ENCODE data around the gene SORCS3.

The SORCS3 gene

DNA sequence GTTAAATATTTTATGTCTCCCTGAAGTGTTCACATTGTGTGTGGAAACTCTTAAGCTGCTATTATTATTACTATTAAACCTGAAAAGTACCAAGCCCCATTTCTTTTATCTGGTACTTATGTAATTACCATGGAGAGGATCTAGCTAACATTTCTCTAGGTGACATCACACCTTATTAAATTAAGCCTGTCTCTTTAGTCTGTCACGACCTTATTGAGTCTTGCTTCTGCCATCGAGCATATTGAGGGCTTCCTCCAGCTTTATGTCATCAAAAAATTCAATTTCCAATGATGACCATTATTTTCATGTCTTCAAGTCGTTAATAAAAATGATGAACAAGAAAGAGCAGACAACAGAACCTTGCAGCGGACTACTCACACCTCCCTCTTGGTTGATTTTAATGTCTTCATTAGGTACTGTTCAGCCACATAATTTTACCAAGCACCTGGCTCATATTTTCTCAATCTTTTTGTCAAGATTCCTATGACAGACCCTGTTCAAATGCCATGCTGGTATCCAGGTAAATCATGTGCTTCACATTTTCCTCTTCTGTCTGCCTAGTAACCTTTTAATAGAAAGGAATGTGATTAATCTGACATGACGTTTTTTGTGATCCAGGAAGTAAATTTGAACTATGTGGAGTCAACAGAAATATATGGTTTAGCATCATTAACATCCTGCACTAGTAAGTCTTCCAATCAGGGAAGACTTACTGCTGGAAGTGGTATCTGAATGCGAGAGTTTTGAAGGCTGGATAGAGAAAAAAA is 556.7 kb downstream of the SORCS3 start:
- no peak for DNase-seq

DNA sequence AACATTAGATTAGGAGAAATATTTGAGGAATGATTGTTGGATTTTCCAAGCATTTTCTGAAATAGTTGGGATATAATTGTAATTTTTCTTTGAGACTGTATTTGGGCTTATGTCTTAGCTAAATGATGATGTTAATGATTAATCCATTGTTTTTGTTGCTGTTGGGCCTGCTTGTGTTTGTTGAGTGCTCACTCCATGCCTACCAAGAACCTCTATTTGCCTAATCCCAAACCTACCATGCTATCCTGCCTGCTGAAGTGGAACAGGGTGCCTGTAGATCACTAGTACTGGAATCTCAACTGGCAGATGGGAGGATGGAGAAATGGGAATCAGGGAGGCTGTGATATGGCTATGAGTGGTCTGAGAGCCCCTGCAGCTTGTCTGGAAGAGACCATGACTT is 565.5 kb downstream of the SORCS3 start:
- DNase-seq: no peak

DNA sequence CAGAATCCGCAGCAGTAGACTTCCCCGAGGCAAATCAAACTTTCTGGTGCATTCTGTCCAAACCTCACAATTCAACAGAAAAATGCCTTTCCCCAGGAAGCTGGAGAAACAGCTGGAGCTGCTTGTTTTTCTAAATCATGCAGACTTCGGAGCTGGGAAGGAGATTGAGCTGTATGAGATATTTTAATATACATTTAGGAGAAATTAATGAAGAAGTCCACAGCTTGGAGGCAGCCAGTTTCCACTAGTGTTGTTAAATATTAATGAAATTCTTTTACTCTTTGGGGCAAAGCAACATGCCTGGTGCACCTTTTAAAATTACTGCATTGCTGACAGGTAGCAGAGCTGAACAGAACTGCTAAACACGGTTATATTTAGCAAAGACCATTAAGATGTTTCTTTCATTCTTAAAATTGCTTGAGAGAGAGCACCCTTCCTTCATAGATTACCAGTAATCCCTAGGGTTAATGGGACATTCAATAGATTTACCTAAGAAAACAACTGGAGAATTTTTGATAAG is 566.4 kb downstream of the SORCS3 start:
- DNase-seq: no peak

DNA sequence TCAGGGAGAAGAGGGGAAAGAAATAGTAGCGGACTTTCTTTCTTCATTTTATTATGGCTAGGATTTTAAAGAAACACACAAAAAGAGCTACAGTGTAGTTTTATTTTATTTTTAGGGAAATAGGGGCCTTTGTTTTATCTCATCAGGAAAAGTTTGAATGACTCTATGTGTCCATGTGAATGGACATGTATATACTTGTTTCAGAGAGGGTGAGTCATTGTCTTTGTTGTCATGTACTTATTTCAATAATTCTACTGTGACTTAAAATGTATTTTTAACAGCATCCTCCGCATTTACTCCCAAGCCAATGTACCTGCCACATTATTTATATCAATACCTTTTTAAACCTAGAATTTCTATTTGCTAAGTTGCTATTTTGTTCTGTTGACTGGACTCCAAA is 569.5 kb downstream of the SORCS3 start:
- no peak for DNase-seq

DNA sequence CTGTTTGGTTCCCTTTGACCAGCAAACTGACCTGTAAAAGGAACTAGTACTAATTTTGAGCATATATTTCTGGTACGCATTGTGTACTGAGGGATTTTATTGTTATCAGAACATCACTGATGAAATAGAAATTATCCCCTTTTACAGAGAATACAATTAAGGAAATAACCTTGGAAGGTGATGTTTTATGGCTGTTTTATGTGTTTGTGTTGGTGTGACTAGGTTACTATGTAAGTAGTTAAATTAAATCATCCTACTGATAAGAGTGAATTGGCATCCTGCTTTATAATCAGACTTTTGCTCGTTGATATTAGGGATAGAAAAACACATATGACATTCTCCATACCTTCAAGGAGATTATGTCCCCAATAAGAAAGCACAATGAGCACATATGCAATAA is 596.6 kb downstream of the SORCS3 start:
- DNase-seq: no peak

DNA sequence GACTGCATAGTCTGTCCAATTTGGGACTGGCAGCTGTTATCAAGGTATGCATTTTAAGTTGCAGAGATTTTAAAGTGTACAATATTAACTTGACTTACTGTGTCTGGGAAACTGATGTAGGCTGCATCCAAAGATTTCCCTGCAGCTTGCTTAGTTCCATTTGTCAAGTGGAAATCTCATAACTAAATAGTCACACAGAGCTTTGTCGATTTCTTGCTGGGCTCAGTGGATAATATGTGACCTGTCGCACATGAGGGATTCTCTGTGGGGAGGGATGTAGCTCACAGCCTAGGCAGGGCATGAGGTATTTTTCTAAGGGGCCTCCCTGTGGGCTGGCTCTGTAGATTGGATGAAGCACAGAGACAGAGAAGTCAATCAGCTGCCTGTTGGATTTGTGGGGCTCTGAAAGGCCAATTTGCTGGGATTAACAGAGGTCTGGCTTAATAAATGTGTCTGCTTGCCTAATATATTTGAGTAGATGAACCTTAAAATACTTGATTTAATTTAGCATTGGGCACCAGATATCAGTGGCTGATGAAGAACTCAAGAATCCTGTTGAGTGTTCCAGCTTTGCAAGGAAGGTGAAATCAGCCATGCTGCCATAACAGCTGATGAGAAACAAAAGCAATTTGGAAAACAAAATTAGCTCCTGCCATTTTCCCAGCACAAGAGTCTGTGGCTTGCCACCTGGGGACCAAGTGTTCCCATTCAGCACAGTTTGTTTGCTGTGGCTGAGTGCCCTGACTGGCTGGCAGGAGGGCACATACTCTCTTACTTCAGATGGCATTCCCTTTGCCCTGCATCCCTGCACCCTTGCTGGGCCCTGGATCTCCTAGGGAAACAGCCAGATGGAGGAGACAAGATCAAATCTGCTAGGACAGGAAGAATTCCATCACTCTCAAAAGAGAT is 598.5 kb downstream of the SORCS3 start:
- no peak for DNase-seq

DNA sequence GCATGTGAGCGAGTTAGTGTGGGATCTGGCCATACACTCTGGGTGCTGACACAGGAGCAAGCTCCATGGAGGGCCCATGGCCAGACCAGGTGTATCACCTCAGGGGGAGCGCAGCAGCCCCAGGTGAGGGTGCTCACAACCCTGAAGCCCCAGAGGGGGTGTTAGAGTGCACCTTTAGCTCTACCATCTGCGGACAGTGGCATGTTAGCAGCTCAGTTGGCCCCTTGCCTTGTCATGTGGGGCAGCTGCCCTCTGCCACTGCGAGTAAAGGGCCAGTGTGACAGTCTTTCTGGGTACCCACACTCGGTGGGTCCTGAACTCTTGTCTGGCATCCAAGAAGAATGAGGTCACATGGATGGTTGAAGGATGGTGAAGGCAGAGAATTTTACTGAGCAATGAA is 600.2 kb downstream of the SORCS3 start:
- DNase-seq: no peak

DNA sequence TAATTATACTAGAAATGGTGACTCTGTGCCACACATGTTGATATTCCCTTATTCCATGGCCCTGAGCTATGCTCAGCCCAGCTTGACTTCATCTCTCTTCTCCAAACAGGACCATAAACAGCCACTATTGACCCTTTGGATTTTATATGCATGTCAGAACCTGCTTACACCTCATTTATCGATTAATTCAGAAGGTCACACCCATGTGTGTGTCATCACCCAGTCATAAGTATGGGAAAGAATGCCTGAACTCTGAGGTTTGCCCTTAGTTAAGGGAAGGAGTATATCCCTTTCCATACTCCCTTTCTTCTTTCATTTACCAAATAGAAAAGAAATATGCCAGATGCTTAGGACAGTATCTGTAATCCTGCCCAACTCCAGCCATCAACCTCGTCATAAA is 602.3 kb downstream of the SORCS3 start:
- DNase-seq: no peak

DNA sequence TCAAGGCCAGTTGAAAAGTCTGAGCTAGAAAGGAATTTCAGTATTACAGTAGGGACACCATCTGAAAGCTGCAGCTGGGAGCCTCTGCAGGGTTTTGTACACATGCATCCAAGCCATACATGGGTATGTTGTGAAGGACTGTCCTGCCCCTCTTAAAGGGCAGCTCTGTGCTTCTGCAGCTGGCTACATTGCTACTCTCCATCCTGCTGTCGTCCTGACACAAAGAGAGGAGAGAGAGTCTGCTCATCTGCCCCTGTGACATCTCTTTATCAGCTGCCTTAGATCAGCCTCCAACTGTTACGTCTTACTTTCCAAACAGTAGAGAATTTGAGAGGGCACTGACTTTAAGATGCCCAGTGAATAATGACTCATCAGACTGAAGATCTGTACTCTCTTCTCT is 602.7 kb downstream of the SORCS3 start:
- no peak for DNase-seq

DNA sequence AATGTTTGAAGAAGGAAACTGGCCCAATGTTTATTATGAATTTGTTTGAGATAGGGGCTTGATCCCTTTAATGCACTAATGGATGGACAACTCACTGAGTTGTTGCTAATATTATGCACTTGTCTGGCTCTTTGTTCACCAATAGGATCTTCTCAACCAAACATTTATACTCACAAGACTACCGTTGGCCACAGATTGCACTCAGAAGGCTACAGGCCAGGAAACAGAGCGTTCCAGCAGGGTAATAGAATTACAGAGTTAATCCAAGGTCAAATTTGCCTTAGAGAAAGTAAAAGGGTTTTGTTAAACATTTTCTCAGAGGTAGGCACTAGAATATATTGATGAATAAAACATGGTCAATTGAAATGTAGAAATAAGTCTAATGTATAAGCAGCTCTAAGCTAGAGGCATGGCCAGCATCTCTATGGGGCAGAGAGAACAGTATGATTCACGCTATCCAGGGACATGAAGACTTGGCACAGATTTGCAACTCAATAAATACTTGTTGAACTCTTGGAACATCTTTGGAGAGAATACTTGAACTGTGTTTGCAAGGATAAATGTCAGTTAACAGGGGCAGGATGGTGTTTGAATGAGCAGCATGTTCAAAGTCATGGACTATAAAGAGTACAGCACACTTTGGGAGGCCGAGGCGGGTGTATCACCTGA is 606.9 kb downstream of the SORCS3 start:
- DNase-seq: no peak

DNA sequence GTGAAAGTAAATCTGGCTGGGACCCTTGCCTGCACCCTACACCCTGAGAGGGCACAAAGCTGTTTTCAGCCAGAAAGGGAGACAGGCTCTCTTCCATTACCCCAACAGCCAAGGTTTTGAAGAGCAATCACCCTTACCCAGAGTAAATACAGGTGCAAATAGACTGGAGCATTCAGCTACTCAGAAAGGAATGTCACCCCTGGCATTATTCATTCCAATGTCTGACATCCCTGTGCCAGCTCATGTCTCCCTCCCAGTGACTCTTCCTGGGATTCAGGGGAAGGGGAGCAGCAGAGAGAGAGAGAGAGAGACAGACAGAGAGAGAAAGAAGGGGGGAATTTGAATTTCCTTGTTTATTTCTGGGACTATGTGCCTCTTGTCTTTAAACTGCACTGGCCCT is 611.8 kb downstream of the SORCS3 start:
- DNase-seq: no peak

DNA sequence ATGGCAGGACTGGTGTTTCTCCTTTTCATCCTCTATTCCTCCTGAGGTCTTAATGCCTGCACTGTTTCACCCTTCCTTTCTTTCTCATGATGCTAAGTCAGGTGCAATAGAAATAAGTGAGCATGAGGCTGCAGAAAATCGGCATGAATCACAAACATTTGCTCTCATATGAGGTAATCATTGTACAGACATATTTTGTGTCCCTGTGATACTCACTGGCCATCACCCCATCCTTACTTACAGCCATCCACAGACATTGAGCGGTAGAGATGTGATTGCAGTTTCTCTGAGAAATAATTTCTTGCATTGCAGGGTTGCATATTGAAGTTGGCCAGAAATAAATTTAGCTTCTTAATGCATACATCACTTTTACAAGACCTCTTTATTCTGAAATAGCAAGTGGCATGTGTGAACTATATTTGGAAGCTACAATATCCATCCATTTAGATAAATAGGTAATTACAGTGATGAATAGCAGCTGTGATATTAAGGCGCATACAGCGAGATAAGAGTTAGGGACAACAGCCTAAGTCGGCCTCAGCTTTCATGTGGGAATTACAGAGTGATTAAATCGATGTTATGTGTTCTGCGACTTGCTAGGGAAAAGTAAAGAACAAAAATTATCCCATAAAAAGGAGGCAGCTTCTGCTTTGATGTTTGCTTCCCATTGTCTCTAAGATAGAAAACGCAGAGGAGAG is 612.6 kb downstream of the SORCS3 start:
- no peak for DNase-seq

DNA sequence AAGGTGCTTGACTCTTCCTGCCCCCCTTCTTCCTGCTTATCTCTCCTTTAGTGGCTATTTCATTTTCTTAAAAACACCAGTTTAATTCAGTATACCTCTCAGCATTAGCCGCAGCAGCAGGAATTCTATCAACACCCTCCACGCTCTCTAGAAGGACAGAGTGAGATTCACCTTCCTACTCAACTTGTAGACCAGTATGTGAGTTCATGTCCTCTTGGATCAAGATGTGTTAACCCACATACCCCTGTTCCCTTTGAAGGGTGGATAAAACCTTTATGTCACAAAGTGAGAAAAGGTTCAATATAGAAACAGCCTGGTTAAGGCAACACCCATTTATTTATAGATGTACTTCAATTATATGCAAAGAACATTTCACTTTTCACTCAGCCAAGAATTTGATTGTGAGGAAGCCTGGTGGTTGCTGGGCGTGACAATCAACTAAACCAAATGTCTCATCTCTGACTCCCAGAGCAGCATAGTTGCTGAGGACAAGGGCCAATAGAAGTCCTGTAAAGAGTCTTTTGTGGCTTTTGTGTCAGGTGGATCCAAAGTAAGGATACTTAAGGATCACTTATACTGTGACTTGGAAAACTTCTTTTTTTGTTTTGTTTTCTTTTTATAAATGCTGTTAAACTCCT is 617.1 kb downstream of the SORCS3 start:
- no peak for DNase-seq

DNA sequence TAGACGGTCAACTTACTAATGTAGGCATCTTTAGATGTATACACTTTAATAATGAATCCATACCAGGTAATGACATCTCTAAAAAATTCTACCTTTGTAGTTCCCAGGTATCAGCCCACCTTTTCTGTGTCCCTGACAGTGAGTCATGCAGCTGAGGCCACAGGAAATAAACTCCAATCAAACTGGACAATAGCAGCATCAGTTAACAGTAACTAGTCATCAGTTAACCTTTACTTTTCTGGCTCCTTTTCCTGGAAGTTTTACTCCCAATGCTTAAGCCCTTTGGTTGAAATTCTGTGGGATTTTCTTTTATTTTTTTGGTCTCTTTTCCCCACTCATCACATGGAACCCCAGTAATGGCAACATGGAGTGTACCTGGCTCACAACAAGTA is 617.6 kb downstream of the SORCS3 start:
- no peak for DNase-seq

DNA sequence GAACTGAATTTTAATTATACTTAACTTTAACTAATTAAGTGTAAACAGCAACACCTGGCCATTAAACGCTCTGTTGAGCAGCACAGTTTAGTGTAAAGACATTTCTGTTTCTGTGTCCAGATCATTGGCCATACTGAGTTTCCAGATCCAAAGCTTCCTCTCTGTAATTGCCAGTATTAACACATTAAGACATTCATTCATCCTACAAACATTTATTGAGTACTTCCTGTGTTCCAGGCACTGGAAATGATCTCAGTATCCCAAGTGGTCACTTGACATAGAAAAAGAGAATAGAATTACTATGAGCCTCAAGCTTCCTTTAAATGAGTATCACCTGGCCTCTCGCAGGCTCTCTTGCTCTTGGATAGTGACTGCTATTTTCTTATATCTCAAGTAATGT is 618.1 kb downstream of the SORCS3 start:
- DNase-seq: no peak

DNA sequence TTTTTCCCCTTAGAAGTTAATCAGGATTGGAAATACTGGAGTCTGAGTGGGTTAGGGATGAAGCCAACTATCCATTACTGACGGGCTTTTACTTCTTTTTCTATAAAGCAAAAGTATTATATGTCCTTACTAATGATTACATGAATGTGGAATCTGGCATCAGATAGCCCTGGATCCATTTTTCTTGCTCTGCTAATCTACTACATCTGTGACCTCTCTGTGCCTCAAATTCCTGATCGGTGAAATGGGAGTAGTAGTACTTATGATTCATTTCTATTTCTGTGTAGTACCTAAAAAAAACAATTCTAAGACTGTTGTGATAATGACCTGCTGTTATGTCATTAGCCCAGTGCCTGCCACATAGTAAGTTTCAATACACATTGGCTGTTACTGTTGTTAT is 621.6 kb downstream of the SORCS3 start:
- DNase-seq: no peak

DNA sequence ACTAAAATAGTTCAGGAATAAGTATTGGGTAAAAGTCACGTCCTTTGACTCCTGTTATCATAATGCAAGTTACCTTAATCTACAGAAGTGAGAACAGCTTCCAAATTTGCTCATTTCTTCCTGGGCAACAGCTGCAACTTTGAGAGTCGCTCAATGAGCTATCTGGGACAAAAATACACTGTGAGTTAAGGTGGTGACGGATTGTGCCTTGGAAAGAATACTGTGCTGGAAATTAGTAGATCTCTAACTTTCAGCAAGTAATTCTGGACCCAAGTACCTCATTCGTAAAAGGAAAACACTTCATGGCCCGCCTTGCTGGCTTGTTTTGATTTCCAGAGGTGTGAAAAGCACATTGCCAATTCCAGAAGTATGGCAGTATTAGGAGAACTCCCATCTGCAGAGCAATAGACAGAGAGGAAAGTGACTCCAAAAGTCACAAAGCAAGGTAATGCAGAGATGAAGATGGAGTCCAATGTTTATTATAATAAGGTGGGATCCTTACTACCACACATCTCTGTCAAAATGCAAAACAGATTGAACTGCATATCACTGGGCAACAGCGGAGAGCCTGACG is 626.0 kb downstream of the SORCS3 start:
- DNase-seq: no peak

DNA sequence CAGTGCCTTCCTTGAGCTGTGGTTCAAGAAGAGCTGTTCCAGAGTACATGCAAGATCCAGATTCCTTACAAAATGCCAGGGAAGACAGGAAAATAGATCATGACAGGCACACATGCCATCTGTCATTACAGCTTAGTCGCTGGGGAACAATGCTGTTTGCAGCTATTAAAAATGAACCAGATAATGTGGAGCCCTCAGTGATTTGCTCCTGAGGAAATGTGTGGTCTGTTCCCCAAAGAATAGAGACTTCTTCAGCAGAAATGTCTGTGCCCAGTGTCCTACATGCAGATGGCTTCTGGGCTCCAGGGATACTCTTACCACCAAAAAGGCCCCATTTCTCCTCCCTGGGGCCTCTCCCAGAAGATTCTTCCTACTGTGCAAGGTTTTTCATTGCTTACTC is 627.9 kb downstream of the SORCS3 start:
- peak; percentile 67 for DNase-seq

DNA sequence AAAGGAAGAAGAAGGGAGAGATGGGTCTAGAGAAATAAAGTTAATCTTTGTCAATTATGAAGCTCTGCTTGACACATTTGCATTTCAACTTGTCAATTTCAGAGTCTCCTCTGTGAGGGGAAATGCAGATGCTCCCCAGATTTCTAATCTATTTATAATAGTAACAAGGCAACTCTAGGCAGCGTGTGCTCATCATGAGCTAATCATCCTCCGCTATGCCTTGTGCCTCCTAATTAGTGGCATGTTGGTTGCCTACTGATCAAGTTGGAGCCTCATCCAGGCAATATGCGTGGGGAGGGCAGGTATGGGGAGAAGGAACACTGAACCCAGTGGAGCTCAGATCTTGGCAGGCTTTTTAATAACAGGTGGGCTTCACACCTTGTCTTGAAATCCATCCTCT is 628.6 kb downstream of the SORCS3 start:
- no peak for DNase-seq

DNA sequence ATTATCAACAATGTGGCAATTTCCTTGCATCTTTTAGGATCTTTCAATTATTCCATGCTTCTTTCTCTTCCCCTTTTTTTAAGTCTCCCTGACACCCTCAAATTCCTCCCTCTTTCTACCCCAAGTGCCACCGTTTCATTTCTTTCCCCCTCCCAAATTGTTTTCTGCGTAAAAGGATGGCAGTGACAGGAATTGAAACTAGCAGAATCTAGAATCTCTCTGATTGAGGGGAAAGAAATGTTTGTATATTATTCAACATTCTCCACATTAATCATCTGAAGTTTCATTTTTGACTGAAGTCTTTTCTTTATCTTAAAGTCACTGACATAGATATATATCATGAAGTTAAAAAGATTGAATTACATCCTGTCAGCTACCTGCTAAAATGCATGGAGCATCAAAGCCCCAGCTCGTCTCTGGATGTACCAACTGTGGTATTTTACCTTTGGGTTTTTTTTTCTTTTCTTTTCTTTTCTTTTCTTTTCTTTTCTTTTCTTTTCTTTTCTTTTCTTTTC is 633.5 kb downstream of the SORCS3 start:
- no peak for DNase-seq

DNA sequence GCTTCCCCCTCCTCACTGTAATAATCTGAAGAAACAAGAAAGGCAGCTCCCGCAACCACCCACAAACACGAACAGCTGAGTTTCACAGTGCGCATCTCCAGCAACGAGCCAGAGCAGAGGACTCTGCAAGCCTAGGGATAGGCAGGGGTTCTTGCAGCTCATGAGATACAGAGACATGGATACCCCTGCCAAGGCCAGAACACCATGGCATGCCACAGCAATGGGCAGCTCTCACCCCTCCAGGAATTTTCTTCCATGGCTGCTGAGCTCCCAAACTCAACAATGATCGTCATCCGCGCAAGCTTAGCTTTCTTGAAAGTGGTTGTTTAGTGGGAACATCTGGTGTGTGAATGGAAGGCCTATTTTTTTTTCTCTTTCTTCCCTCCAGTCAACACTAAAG is 637.3 kb downstream of the SORCS3 start:
- DNase-seq: no peak

DNA sequence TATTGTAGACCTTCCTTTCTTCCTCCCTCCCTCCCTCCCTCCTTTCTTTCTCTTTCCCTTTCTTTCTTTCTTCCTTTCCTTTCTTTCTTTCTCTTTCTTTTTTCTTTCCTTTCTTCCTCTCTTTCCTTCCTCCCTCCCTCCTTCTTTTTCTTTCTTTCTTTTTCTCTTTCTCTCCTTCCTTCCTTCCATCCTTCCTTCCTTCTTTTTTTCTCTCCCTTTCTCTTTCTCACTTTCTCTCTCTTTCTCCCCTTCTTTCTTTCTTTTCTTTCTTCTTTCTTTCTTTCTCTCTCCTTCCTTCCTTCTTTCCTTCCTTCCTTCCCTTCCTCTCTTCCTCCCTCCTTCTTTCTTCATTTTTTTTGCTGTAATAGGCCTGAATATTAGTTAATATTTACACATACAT is 638.0 kb downstream of the SORCS3 start:
- no peak for DNase-seq
